ENCODE measurements around the gene GTSF1L.

GTSF1L gene

DNA sequence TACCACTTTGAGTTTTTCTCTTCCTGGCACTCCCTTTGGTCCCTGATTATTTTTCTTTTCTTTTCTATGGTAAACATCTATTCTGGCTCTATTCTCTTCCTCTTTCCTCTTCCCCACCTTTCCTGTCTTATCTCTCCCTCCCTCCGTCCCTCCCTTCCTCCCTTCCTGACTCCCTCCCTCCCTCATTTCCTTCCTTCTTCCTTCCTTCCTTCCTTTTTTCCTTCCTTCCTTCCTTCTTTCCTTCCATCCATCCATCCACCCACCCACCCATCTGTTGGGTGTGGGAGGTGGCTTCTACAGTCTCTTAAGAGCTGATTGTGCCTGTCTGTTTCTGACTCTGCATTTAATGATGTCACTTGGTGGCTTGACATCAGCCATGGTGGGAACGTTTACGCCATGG is 43.5 kb upstream of the GTSF1L start:
- Histone ChIP-seq H3K27me3 (ENCODE audit: insufficient read depth, poor library complexity, severe bottlenecking) (no peaks in the 10 kb centered on the region), H3K27ac (replicated peaks) (no peak overlapping the region), H3K4me3 (replicated peaks; ENCODE audit: insufficient read depth, low read length) (no peak overlapping the region)
- TF ChIP-seq SPI1 (IDR thresholded peaks at IDR 0.05; ENCODE audit: borderline replicate concordance, low read depth) = no peak
- DNase-seq (ENCODE audit: low read depth in 1 of 2, low spot score in 1 of 2) = no peak

DNA sequence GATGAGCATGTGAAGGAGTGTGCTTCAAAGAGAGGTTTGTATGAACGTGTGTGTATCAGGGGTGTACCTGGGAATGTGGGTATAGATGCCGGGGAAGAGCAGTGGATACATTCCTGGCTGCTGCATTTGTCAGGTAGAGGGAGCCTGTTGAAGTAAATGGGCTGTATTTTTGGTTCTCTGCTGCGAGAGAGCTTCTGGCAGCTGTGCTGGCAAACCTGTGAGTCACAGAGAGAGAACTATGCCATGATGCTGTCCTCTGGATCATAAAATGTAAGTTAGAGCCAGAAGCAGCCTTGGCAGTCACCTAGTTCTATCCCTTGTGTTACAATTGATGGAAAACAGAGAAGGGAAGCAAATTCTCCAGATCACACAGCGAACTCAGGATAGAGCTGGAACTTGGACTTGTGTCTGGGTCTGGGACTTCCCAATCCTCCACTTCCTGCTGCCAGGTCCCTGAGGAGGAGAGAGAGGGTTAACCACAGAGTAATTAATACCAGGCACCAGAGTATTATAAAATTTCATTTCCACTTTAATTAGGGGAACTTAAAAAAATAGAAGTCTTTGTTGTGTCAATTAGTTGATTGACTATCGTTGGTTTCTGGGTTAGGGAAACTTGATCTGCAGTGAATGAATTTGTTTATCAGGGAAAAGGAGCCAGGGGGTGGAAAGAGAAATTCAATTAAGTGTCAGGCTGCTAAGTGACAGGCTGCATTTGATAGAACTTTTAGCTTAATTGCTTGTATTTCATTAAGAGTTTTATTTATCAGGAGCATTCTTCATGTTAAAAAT is 41.1 kb upstream of the GTSF1L start:
- DNase-seq (ENCODE audit: low read depth in 1 of 2, low spot score in 1 of 2) = no peak
- TF ChIP-seq, protein P1, sequence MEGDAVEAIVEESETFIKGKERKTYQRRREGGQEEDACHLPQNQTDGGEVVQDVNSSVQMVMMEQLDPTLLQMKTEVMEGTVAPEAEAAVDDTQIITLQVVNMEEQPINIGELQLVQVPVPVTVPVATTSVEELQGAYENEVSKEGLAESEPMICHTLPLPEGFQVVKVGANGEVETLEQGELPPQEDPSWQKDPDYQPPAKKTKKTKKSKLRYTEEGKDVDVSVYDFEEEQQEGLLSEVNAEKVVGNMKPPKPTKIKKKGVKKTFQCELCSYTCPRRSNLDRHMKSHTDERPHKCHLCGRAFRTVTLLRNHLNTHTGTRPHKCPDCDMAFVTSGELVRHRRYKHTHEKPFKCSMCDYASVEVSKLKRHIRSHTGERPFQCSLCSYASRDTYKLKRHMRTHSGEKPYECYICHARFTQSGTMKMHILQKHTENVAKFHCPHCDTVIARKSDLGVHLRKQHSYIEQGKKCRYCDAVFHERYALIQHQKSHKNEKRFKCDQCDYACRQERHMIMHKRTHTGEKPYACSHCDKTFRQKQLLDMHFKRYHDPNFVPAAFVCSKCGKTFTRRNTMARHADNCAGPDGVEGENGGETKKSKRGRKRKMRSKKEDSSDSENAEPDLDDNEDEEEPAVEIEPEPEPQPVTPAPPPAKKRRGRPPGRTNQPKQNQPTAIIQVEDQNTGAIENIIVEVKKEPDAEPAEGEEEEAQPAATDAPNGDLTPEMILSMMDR (IDR thresholded peaks at IDR 0.05; ENCODE audit: insufficient read depth, low read length) = no peak
- no peaks in the 10 kb centered on the region for H3K27me3 ChIP-seq (ENCODE audit: insufficient read depth, poor library complexity, severe bottlenecking)

DNA sequence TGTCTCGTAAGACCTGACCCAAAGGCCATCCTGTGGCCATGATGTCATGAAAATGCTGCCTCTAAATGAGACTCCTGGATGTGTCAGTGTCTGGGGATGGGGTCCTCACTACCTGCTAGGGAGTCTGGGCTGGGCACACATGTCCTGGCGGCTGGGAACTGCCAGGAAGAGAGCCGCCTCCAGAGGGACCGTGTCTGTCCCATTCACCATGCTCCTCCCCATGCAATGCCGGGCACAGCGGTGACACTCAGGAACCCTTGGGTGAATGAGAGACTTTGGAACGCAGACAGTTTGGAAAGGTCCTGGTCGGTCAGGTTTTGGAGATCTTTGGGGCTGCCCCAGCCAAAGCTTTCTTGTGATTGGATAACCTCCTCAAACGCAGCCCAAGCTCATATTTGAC is 40.1 kb upstream of the GTSF1L start:
- Histone ChIP-seq H3K4me3 (replicated peaks; ENCODE audit: insufficient read depth, low read length) (no peak overlapping the region), H3K27me3 (ENCODE audit: insufficient read depth, poor library complexity, severe bottlenecking) (no peaks in the 10 kb centered on the region), H3K27ac (replicated peaks) (no peak overlapping the region)
- DNase-seq (ENCODE audit: low read depth in 1 of 2, low spot score in 1 of 2) = no peak
- TF ChIP-seq, protein P1 (IDR thresholded peaks at IDR 0.05; ENCODE audit: insufficient read depth, low read length) = no peak
- TF ChIP-seq POLR2AphosphoS5 (IDR thresholded peaks at IDR 0.05; ENCODE audit: low read depth) (no peak), SPI1 (IDR thresholded peaks at IDR 0.05; ENCODE audit: borderline replicate concordance, low read depth) (no peak), GABPA (IDR thresholded peaks at IDR 0.05; ENCODE audit: low read depth) (no peak)
- TF ChIP-seq, protein P2, sequence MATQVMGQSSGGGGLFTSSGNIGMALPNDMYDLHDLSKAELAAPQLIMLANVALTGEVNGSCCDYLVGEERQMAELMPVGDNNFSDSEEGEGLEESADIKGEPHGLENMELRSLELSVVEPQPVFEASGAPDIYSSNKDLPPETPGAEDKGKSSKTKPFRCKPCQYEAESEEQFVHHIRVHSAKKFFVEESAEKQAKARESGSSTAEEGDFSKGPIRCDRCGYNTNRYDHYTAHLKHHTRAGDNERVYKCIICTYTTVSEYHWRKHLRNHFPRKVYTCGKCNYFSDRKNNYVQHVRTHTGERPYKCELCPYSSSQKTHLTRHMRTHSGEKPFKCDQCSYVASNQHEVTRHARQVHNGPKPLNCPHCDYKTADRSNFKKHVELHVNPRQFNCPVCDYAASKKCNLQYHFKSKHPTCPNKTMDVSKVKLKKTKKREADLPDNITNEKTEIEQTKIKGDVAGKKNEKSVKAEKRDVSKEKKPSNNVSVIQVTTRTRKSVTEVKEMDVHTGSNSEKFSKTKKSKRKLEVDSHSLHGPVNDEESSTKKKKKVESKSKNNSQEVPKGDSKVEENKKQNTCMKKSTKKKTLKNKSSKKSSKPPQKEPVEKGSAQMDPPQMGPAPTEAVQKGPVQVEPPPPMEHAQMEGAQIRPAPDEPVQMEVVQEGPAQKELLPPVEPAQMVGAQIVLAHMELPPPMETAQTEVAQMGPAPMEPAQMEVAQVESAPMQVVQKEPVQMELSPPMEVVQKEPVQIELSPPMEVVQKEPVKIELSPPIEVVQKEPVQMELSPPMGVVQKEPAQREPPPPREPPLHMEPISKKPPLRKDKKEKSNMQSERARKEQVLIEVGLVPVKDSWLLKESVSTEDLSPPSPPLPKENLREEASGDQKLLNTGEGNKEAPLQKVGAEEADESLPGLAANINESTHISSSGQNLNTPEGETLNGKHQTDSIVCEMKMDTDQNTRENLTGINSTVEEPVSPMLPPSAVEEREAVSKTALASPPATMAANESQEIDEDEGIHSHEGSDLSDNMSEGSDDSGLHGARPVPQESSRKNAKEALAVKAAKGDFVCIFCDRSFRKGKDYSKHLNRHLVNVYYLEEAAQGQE (IDR thresholded peaks at IDR 0.05; ENCODE audit: insufficient replicate concordance, low read depth) = no peak

More for the DNA sequence above, 41.1 kb upstream of the GTSF1L start:
- Histone ChIP-seq H3K4me3 (replicated peaks; ENCODE audit: insufficient read depth, low read length) (no peak overlapping the region), H3K27ac (replicated peaks) (no peak overlapping the region)

DNA sequence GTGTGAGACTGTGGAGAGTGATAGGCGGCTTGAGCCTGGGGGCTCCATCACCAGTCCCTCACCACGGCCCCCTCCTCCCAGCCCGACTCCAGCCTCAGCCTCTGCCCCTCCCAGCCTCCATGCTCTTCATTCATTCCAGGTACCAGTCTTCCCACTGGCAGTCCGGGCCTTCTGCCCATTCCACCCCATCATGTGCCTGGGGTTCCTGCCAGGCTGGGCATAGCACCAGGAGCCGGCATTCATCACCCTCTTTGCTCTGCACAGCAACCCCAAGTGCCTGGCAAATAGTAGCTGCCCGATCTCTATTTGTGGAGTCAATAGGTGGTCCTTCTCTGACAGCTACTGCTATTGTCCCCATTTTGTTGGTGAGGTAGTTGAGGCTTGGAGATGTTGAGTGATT is 39.6 kb upstream of the GTSF1L start:
- H3K4me3 ChIP-seq (replicated peaks; ENCODE audit: insufficient read depth, low read length) = no peak overlapping the region
- no peak overlapping the region for H3K27ac ChIP-seq (replicated peaks)
- TF ChIP-seq GABPA (IDR thresholded peaks at IDR 0.05; ENCODE audit: low read depth) = no peak
- TF ChIP-seq POLR2AphosphoS5 (IDR thresholded peaks at IDR 0.05; ENCODE audit: low read depth) = no peak
- TF ChIP-seq, protein P2 (IDR thresholded peaks at IDR 0.05; ENCODE audit: insufficient replicate concordance, low read depth) = no peak
- TF ChIP-seq, protein P1 (IDR thresholded peaks at IDR 0.05; ENCODE audit: insufficient read depth, low read length) = no peak
- TF ChIP-seq SPI1 (IDR thresholded peaks at IDR 0.05; ENCODE audit: borderline replicate concordance, low read depth) = no peak
- no peak for DNase-seq (ENCODE audit: low read depth in 1 of 2, low spot score in 1 of 2)
- no peaks in the 10 kb centered on the region for H3K27me3 ChIP-seq (ENCODE audit: insufficient read depth, poor library complexity, severe bottlenecking)

Data from HL-60 (cell line).